ENCODE measurements around the gene PDCD1.

- TF ChIP-seq CTCF (IDR thresholded peaks at IDR 0.05; ENCODE audit: low read depth, low read length) (no peak), EZH2phosphoT487 (IDR thresholded peaks at IDR 0.05; ENCODE audit: low read depth) (no peak)
Observed at GRCh38 chr2:241898463-241899270, 40.0 kb upstream of the PDCD1 start.
